Activated CD4-positive, alpha-beta T cell treated with anti-CD3 and anti-CD28 coated beads for 24 hours (primary cell): ENCODE measurements around the gene POGLUT2.

ENCODE experiments used
- DNase-seq, 2 donors: peaks; one replicate each; pipeline ENCODE4 v3.0.0-alpha.2; 2020; ENCODE audit warnings: low read depth in 2 of 2

Gene POGLUT2

GRCh38 chr13:102769679-102770078, 29.1 kb downstream of the POGLUT2 start:
- no peak for DNase-seq

- no peak for DNase-seq
Measured at GRCh38 chr13:102768909-102769308, 29.9 kb downstream of the POGLUT2 start.

GRCh38 chr13:102763741-102764140, 35.0 kb downstream of the POGLUT2 start:
- DNase-seq, result no peak

GRCh38 chr13:102761071-102761470, 37.7 kb downstream of the POGLUT2 start:
- no peak for DNase-seq

GRCh38 chr13:102758842-102759241, 39.9 kb downstream of the POGLUT2 start:
- no peak for DNase-seq

- no peak for DNase-seq
Measured at GRCh38 chr13:102757006-102757405, 41.8 kb downstream of the POGLUT2 start.

GRCh38 chr13:102751886-102752285, 46.9 kb downstream of the POGLUT2 start:
- DNase-seq, result no peak

GRCh38 chr13:102742506-102742905, 56.3 kb downstream of the POGLUT2 start:
- DNase-seq, result no peak

GRCh38 chr13:102742101-102742500, 56.7 kb downstream of the POGLUT2 start:
- DNase-seq, result no peak
